ENCODE data around the gene IPO11. TPM values are rescaled to one million over a fixed set of nuclear protein-coding genes. Genes with fewer than 3 reads are reported as not detected.

The IPO11 gene
- total RNA-seq, 1 donor from 2014 or later: 22.4 TPM

GRCh38 chr5:62489471-62489870 lies 76.9 kb downstream of the IPO11 start:
- Histone ChIP-seq H3K36me3 (ENCODE audit: control insufficient read depth, insufficient read depth, low read length) (no peaks in the 10 kb centered on the region), H3K4me3 (ENCODE audit: low read depth, low read length) (no peak overlapping the region), H3K27me3 (ENCODE audit: control insufficient read depth, insufficient read depth, low read length) (no peaks in the 10 kb centered on the region)
- FAIRE-seq: no peak
- TF ChIP-seq CTCF (IDR thresholded peaks at IDR 0.05; ENCODE audit: insufficient read depth, low read length, severe bottlenecking): no peak
- no peak for DNase-seq (ENCODE audit: low read depth)

GRCh38 chr5:62494772-62495171 lies 82.2 kb downstream of the IPO11 start:
- FAIRE-seq (no peak), DNase-seq (ENCODE audit: low read depth) (no peak)
- Histone ChIP-seq H3K36me3 (ENCODE audit: control insufficient read depth, insufficient read depth, low read length) (no peaks in the 10 kb centered on the region), H3K27me3 (ENCODE audit: control insufficient read depth, insufficient read depth, low read length) (no peaks in the 10 kb centered on the region), H3K4me3 (ENCODE audit: low read depth, low read length) (no peak overlapping the region)
- no peak for TF ChIP-seq CTCF (IDR thresholded peaks at IDR 0.05; ENCODE audit: insufficient read depth, low read length, severe bottlenecking)

- H3K4me3 ChIP-seq (ENCODE audit: low read depth, low read length): no peak overlapping the region
- H3K36me3 ChIP-seq (ENCODE audit: control insufficient read depth, insufficient read depth, low read length): peaks cover 3% of the 10 kb centered on the region
- DNase-seq (ENCODE audit: low read depth): no peak
- no peak for FAIRE-seq
- H3K27me3 ChIP-seq (ENCODE audit: control insufficient read depth, insufficient read depth, low read length): no peaks in the 10 kb centered on the region
- no peak for TF ChIP-seq CTCF (IDR thresholded peaks at IDR 0.05; ENCODE audit: insufficient read depth, low read length, severe bottlenecking)
Measured at GRCh38 chr5:62496876-62497275, 84.3 kb downstream of the IPO11 start.

GRCh38 chr5:62498961-62499360 lies 86.4 kb downstream of the IPO11 start:
- no peak for TF ChIP-seq CTCF (IDR thresholded peaks at IDR 0.05; ENCODE audit: insufficient read depth, low read length, severe bottlenecking)
- Histone ChIP-seq H3K27me3 (ENCODE audit: control insufficient read depth, insufficient read depth, low read length) (no peaks in the 10 kb centered on the region), H3K36me3 (ENCODE audit: control insufficient read depth, insufficient read depth, low read length) (peaks cover 4% of the 10 kb centered on the region), H3K4me3 (ENCODE audit: low read depth, low read length) (no peak overlapping the region)
- FAIRE-seq (no peak), DNase-seq (ENCODE audit: low read depth) (no peak)

GRCh38 chr5:62499756-62500155 lies 87.2 kb downstream of the IPO11 start:
- H3K27me3 ChIP-seq (ENCODE audit: control insufficient read depth, insufficient read depth, low read length): no peaks in the 10 kb centered on the region
- FAIRE-seq: no peak
- peaks cover 4% of the 10 kb centered on the region for H3K36me3 ChIP-seq (ENCODE audit: control insufficient read depth, insufficient read depth, low read length)
- DNase-seq (ENCODE audit: low read depth): no peak
- no peak overlapping the region for H3K4me3 ChIP-seq (ENCODE audit: low read depth, low read length)
- TF ChIP-seq CTCF (IDR thresholded peaks at IDR 0.05; ENCODE audit: insufficient read depth, low read length, severe bottlenecking): no peak

GRCh38 chr5:62502456-62503101 lies 90.0 kb downstream of the IPO11 start:
- TF ChIP-seq CTCF (IDR thresholded peaks at IDR 0.05; ENCODE audit: insufficient read depth, low read length, severe bottlenecking): no peak
- peaks cover 4% of the 10 kb centered on the region for H3K36me3 ChIP-seq (ENCODE audit: control insufficient read depth, insufficient read depth, low read length)
- FAIRE-seq (no peak), DNase-seq (ENCODE audit: low read depth) (no peak)
- no peak overlapping the region for H3K4me3 ChIP-seq (ENCODE audit: low read depth, low read length)
- no peaks in the 10 kb centered on the region for H3K27me3 ChIP-seq (ENCODE audit: control insufficient read depth, insufficient read depth, low read length)

All from bronchial epithelial cell (primary cell).